Fibroblast of lung (primary cell): ENCODE measurements around the gene EXTL1.

Source experiments
- CTCF ChIP-seq, 2 donors: IDR thresholded peaks in 1 of 2; conservative IDR thresholded peaks in 1 of 2; 1 replicate in 1 of 2; 2 replicates in 1 of 2; pipeline ENCODE4 v1.5.1; 2011 to 2012; ENCODE audit warnings: low read length in 2 of 2, control low read depth in 1 of 2, inconsistent platforms in 1 of 2, low read depth in 1 of 2, mild to moderate bottlenecking in 1 of 2
- EZH2 ChIP-seq: IDR thresholded peaks from 2 replicates; pipeline ENCODE4 v1.5.1; 2012; ENCODE audit warnings: low read length, control low read depth, mild to moderate bottlenecking; ENCODE audit errors: missing control alignments

- TF ChIP-seq CTCF (conservative IDR thresholded peaks at IDR 0.05 in 1 of 2, IDR thresholded peaks at IDR 0.05 in 1 of 2; ENCODE audit: low read depth in 1 of 2, low read length in 2 of 2) (no peak), EZH2 (no peak)
Observed at GRCh38 chr1:25996966-25997827, 24.4 kb upstream of the EXTL1 start.
